ENCODE data around the gene PTGES3. TPM values are rescaled to one million over a fixed set of nuclear protein-coding genes. Genes with fewer than 3 reads are reported as not detected.

Gene PTGES3
- polyA plus RNA-seq, 3 donors: 46.1 to 232 (median 187) TPM

- intact Hi-C loops (cut with micrococcal nuclease): no loop called here
- peaks cover 98% of the 10 kb centered on the region for H4K20me1 ChIP-seq (ENCODE audit: insufficient read depth, low read length)
Observed at GRCh38 chr12:56716933-56717880, 29.1 kb upstream of the PTGES3 start.

More at GRCh38 chr12:56716933-56717880, 29.1 kb upstream of the PTGES3 start:
- no peak for DNase-seq
- H3K79me2 ChIP-seq (ENCODE audit: insufficient read depth, low read length): peaks cover 80% of the 10 kb centered on the region
- peak overlapping the region in 1 of 3 experiments; percentile 10 for H3K4me3 ChIP-seq (replicated peaks in 1 of 3; ENCODE audit: low read depth in 2 of 3, low read length in 3 of 3)
- no peak for TF ChIP-seq CTCF (IDR thresholded peaks at IDR 0.05)
- peak overlapping the region; percentile 14 to 91 (median 77) for H3K27ac Mint-ChIP-seq
- H3K4me2 ChIP-seq (replicated peaks; ENCODE audit: extremely low read depth, low read length, poor library complexity, severe bottlenecking): no peak overlapping the region
- H3K36me3 Mint-ChIP-seq: peaks cover 67 to 73% of the 10 kb centered on the region in 2 donors
- no peaks in the 10 kb centered on the region for H3K27me3 ChIP-seq (ENCODE audit: control insufficient read depth in 2 of 2, insufficient read depth in 2 of 2, low read length in 2 of 2)
- peaks cover 36 to 62% of the 10 kb centered on the region in 2 donors for H3K4me1 ChIP-seq (ENCODE audit: control insufficient read depth in 1 of 2, insufficient read depth in 2 of 2, low read length in 2 of 2)
- peaks cover 0 to 2% (median 0%) of the 10 kb centered on the region in 3 donors for H3K27me3 Mint-ChIP-seq (ENCODE audit: low read depth in 3 of 3)
- H3K9me3 Mint-ChIP-seq: no peaks in the 10 kb centered on the region
- WGBS (ENCODE audit: insufficient coverage): 68% methylated on average over 3 of the region's 4 CpGs
- H3K36me3 ChIP-seq (replicated peaks in 1 of 2; ENCODE audit: control insufficient read depth in 1 of 2, insufficient read depth in 2 of 2, low read length in 2 of 2): peaks cover 56 to 79% of the 10 kb centered on the region in 2 donors
- peak overlapping the region; percentile 26 to 45 for H3K4me3 Mint-ChIP-seq
- peak overlapping the region; percentile 23 to 54 for H3K27ac ChIP-seq (ENCODE audit: low read depth in 1 of 2, low read length in 2 of 2)
- no peaks in the 10 kb centered on the region for H3K9me3 ChIP-seq (replicated peaks in 1 of 2; ENCODE audit: control insufficient read depth in 1 of 2, insufficient read depth in 1 of 2, low read length in 2 of 2)
- peaks cover 66% of the 10 kb centered on the region for H3K4me1 Mint-ChIP-seq
- no peak overlapping the region for H3K9ac ChIP-seq (ENCODE audit: insufficient read depth, low read length, poor library complexity, severe bottlenecking)
- no peak overlapping the region for H2AFZ ChIP-seq (ENCODE audit: insufficient read depth, low read depth, low read length, poor library complexity, severe bottlenecking)
